ENCODE data around the gene RABGAP1.

The RABGAP1 gene

GRCh38 chr9:123063896-123064295, 123.1 kb downstream of the RABGAP1 start:
- TF ChIP-seq CTCF (IDR thresholded peaks at IDR 0.05; ENCODE audit: insufficient read depth, low read length) (no peak), SPI1 (IDR thresholded peaks at IDR 0.05; ENCODE audit: borderline replicate concordance, low read depth) (no peak), POLR2AphosphoS5 (IDR thresholded peaks at IDR 0.05; ENCODE audit: low read depth) (no peak), GABPA (IDR thresholded peaks at IDR 0.05; ENCODE audit: low read depth) (no peak)
- TF ChIP-seq, protein P1, sequence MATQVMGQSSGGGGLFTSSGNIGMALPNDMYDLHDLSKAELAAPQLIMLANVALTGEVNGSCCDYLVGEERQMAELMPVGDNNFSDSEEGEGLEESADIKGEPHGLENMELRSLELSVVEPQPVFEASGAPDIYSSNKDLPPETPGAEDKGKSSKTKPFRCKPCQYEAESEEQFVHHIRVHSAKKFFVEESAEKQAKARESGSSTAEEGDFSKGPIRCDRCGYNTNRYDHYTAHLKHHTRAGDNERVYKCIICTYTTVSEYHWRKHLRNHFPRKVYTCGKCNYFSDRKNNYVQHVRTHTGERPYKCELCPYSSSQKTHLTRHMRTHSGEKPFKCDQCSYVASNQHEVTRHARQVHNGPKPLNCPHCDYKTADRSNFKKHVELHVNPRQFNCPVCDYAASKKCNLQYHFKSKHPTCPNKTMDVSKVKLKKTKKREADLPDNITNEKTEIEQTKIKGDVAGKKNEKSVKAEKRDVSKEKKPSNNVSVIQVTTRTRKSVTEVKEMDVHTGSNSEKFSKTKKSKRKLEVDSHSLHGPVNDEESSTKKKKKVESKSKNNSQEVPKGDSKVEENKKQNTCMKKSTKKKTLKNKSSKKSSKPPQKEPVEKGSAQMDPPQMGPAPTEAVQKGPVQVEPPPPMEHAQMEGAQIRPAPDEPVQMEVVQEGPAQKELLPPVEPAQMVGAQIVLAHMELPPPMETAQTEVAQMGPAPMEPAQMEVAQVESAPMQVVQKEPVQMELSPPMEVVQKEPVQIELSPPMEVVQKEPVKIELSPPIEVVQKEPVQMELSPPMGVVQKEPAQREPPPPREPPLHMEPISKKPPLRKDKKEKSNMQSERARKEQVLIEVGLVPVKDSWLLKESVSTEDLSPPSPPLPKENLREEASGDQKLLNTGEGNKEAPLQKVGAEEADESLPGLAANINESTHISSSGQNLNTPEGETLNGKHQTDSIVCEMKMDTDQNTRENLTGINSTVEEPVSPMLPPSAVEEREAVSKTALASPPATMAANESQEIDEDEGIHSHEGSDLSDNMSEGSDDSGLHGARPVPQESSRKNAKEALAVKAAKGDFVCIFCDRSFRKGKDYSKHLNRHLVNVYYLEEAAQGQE (IDR thresholded peaks at IDR 0.05; ENCODE audit: insufficient replicate concordance, low read depth), result no peak
- no peak for DNase-seq (ENCODE audit: low read depth in 1 of 2, low spot score in 1 of 2)
- no peak overlapping the region for H3K4me3 ChIP-seq (replicated peaks; ENCODE audit: insufficient read depth, low read length)
- H3K27me3 ChIP-seq (ENCODE audit: insufficient read depth, poor library complexity, severe bottlenecking), result no peaks in the 10 kb centered on the region
- H3K27ac ChIP-seq (replicated peaks), result no peak overlapping the region

DNA sequence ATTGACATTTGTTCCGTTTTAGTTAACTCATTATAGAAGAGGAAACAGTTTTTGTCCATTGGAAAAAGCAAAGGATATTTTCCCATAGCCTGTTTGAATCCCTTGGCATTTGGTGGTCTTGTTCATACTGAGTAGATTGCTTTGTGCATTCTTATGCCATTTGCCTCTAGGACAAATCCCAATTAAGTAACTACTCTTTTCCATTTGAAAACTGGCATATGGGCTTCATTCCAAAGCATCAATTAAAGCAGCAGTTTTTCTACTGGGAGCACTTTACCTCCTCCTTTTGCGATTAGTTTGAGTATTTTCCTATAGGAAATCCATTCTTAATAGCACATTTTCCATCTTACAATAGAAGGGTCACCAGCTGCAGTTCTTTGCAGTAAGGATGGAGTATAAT, 123.9 kb downstream of the RABGAP1 start:
- Histone ChIP-seq H3K27me3 (ENCODE audit: insufficient read depth, poor library complexity, severe bottlenecking) (no peaks in the 10 kb centered on the region), H3K27ac (replicated peaks) (no peak overlapping the region), H3K4me3 (replicated peaks; ENCODE audit: insufficient read depth, low read length) (no peak overlapping the region)
- TF ChIP-seq SPI1 (IDR thresholded peaks at IDR 0.05; ENCODE audit: borderline replicate concordance, low read depth) (no peak), POLR2AphosphoS5 (IDR thresholded peaks at IDR 0.05; ENCODE audit: low read depth) (no peak), CTCF (IDR thresholded peaks at IDR 0.05; ENCODE audit: insufficient read depth, low read length) (no peak), GABPA (IDR thresholded peaks at IDR 0.05; ENCODE audit: low read depth) (no peak)
- TF ChIP-seq, protein P1 (IDR thresholded peaks at IDR 0.05; ENCODE audit: insufficient replicate concordance, low read depth), result no peak
- DNase-seq (ENCODE audit: low read depth in 1 of 2, low spot score in 1 of 2), result no peak

DNA sequence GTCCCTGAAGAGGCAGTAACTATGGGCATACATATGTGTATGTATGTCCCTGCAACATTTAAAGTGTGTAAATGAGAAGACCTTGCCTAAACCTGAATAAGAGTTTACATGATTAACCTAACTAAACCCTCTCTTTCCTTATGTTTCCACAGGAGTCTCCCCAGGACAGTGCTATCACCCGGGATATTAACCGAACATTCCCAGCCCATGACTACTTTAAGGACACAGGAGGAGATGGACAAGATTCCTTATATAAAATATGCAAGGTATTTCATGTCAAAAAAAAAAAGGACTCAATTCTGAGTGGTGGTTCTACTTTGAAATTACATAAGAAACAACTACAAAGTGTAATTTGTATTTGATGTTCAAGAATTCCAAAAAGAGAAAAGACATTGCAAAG, 124.4 kb downstream of the RABGAP1 start:
- DNase-seq (ENCODE audit: low read depth in 1 of 2, low spot score in 1 of 2), result no peak
- H3K27ac ChIP-seq (replicated peaks), result no peak overlapping the region
- TF ChIP-seq POLR2AphosphoS5 (IDR thresholded peaks at IDR 0.05; ENCODE audit: low read depth) (no peak), SPI1 (IDR thresholded peaks at IDR 0.05; ENCODE audit: borderline replicate concordance, low read depth) (no peak), CTCF (IDR thresholded peaks at IDR 0.05; ENCODE audit: insufficient read depth, low read length) (no peak), GABPA (IDR thresholded peaks at IDR 0.05; ENCODE audit: low read depth) (no peak)
- TF ChIP-seq, protein P1 (IDR thresholded peaks at IDR 0.05; ENCODE audit: insufficient replicate concordance, low read depth), result no peak
- H3K27me3 ChIP-seq (ENCODE audit: insufficient read depth, poor library complexity, severe bottlenecking), result no peaks in the 10 kb centered on the region
- H3K4me3 ChIP-seq (replicated peaks; ENCODE audit: insufficient read depth, low read length), result no peak overlapping the region

Data from HL-60 (cell line).